ENCODE data around the gene ITIH1.

The ITIH1 gene

DNA sequence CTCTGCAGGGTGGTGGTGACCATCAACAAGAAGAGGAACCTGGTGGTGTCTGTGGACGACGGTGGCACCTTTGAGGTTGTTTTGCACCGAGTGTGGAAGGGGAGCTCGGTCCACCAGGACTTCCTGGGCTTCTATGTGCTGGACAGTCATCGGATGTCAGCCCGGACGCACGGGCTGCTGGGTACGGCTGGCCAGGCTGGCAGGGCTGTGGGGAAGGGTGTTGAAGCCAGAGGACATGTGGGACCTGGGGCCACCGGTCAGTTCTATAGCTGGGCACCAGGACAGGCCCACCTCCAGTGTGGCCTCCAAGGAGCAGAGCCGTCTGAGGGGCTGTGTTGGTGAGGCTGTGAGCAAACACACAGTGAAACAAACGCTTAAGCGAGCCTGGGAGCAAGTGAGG is 13.3 kb downstream of the ITIH1 start:
- WGBS (ENCODE audit: extremely low coverage, insufficient coverage, insufficient read length): no CpG with 5 or more reads among the region's 13 CpGs
- no peak overlapping the region for H3K4ac ChIP-seq (ENCODE audit: low read depth, low read length)
- no peak overlapping the region for H3K18ac ChIP-seq (ENCODE audit: low read length)

DNA sequence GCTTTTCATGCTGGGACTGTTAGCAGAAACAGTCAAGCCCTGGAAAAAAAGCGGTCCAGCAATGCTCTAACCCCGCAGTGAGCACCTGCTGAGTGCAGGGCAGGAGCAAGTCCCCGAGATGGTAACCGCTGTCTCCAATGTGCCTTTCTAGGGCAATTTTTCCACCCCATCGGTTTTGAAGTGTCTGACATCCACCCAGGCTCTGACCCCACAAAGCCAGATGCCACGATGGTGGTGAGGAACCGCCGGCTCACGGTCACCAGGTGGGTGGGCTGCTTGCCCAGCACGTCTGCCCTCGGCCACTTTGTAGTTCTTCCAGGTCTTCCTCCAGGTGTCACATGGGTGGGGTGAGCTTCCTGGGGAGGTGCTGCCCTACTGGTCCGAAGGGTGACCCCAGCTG is 14.0 kb downstream of the ITIH1 start:
- H4K8ac ChIP-seq (ENCODE audit: low read depth, low read length): no peak overlapping the region
- H3K14ac ChIP-seq (ENCODE audit: low read length): no peak overlapping the region
- H3K79me2 ChIP-seq (ENCODE audit: control insufficient read depth, insufficient read depth, low read length, poor library complexity): no peaks in the 10 kb centered on the region
- no peak overlapping the region for H2AFZ ChIP-seq (ENCODE audit: insufficient read depth, low read length, poor library complexity)
- no peak overlapping the region for H3K4me3 ChIP-seq (ENCODE audit: low read depth, low read length)
- WGBS (ENCODE audit: extremely low coverage, insufficient coverage, insufficient read length): no CpG with 5 or more reads among the region's 12 CpGs
- no peak overlapping the region for H3K23ac ChIP-seq (ENCODE audit: low read length)
- H3K27ac ChIP-seq (ENCODE audit: low read depth, low read length): no peak overlapping the region
- H2BK5ac ChIP-seq (ENCODE audit: low read depth, low read length, poor library complexity): no peak overlapping the region
- H3K4me1 ChIP-seq (ENCODE audit: control insufficient read depth in 1 of 2, insufficient read depth in 2 of 2, low read length in 2 of 2): no peaks in the 10 kb centered on the region
- no peak overlapping the region for H2BK120ac ChIP-seq (ENCODE audit: insufficient read depth, low read length, poor library complexity)
- no peak overlapping the region for H4K12ac ChIP-seq (ENCODE audit: low read depth, low read length)
- H3K27me3 ChIP-seq (ENCODE audit: insufficient read depth, low read length): no peaks in the 10 kb centered on the region
- no peak overlapping the region for H3K9ac ChIP-seq (ENCODE audit: low read length)
- no peaks in the 10 kb centered on the region for H3K9me3 ChIP-seq (ENCODE audit: insufficient read depth, low read depth, low read length)
- no peak overlapping the region for H4K91ac ChIP-seq (ENCODE audit: low read depth, low read length)
- H2BK12ac ChIP-seq (ENCODE audit: low read length): no peak overlapping the region
- no peak overlapping the region for H3K4me2 ChIP-seq (ENCODE audit: low read length)
- no peaks in the 10 kb centered on the region for H3K36me3 ChIP-seq (ENCODE audit: control insufficient read depth in 1 of 2, insufficient read depth in 2 of 2, low read length in 2 of 2)
- H3K79me1 ChIP-seq (ENCODE audit: low read length): no peaks in the 10 kb centered on the region
- no peak overlapping the region for H3K18ac ChIP-seq (ENCODE audit: low read length)
- H3K4ac ChIP-seq (ENCODE audit: low read depth, low read length): no peak overlapping the region
- H2AK5ac ChIP-seq (ENCODE audit: low read length): no peak overlapping the region
- no peak for DNase-seq

More for the DNA sequence above, 13.3 kb downstream of the ITIH1 start:
- no peaks in the 10 kb centered on the region for H3K27me3 ChIP-seq (ENCODE audit: insufficient read depth, low read length)
- H3K79me2 ChIP-seq (ENCODE audit: control insufficient read depth, insufficient read depth, low read length, poor library complexity): no peaks in the 10 kb centered on the region
- H3K14ac ChIP-seq (ENCODE audit: low read length): no peak overlapping the region
- no peak overlapping the region for H2AFZ ChIP-seq (ENCODE audit: insufficient read depth, low read length, poor library complexity)
- H4K8ac ChIP-seq (ENCODE audit: low read depth, low read length): no peak overlapping the region
- no peak overlapping the region for H3K27ac ChIP-seq (ENCODE audit: low read depth, low read length)
- no peak overlapping the region for H2BK120ac ChIP-seq (ENCODE audit: insufficient read depth, low read length, poor library complexity)
- H3K36me3 ChIP-seq (ENCODE audit: control insufficient read depth in 1 of 2, insufficient read depth in 2 of 2, low read length in 2 of 2): no peaks in the 10 kb centered on the region
- H3K79me1 ChIP-seq (ENCODE audit: low read length): no peaks in the 10 kb centered on the region
- no peak overlapping the region for H3K4me3 ChIP-seq (ENCODE audit: low read depth, low read length)
- H2BK12ac ChIP-seq (ENCODE audit: low read length): no peak overlapping the region
- H2BK5ac ChIP-seq (ENCODE audit: low read depth, low read length, poor library complexity): no peak overlapping the region
- H3K4me2 ChIP-seq (ENCODE audit: low read length): no peak overlapping the region
- H4K12ac ChIP-seq (ENCODE audit: low read depth, low read length): no peak overlapping the region
- no peaks in the 10 kb centered on the region for H3K9me3 ChIP-seq (ENCODE audit: insufficient read depth, low read depth, low read length)
- no peaks in the 10 kb centered on the region for H3K4me1 ChIP-seq (ENCODE audit: control insufficient read depth in 1 of 2, insufficient read depth in 2 of 2, low read length in 2 of 2)
- no peak overlapping the region for H3K23ac ChIP-seq (ENCODE audit: low read length)
- no peak overlapping the region for H2AK5ac ChIP-seq (ENCODE audit: low read length)
- H4K91ac ChIP-seq (ENCODE audit: low read depth, low read length): no peak overlapping the region
- H3K9ac ChIP-seq (ENCODE audit: low read length): no peak overlapping the region
- DNase-seq: no peak

DNA sequence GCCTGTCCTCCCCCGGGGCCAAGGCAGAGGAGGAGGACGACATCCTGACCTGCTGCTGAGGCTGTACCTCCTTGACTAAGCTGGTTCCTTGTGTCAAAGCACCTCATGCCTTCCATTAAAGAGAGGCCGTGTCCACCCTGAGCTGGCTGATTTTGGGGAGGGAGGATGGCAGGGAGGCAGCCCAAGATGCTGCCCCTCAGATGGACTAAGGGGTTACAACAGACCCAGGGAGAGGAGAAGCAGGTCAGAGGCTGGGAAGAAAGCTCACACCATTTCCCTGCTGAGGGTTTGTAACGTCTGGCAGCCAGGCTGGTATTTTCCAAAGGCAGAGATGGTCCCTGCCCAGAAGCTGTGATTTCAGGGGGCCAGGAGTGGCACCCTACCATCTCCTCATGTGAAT is 14.5 kb downstream of the ITIH1 start:
- Histone ChIP-seq H3K4me1 (ENCODE audit: control insufficient read depth in 1 of 2, insufficient read depth in 2 of 2, low read length in 2 of 2) (no peaks in the 10 kb centered on the region), H3K23ac (ENCODE audit: low read length) (no peak overlapping the region), H4K12ac (ENCODE audit: low read depth, low read length) (no peak overlapping the region), H4K91ac (ENCODE audit: low read depth, low read length) (no peak overlapping the region), H2AFZ (ENCODE audit: insufficient read depth, low read length, poor library complexity) (no peak overlapping the region), H3K4ac (ENCODE audit: low read depth, low read length) (no peak overlapping the region), H3K9ac (ENCODE audit: low read length) (no peak overlapping the region), H3K79me2 (ENCODE audit: control insufficient read depth, insufficient read depth, low read length, poor library complexity) (no peaks in the 10 kb centered on the region), H3K27ac (ENCODE audit: low read depth, low read length) (no peak overlapping the region), H2BK12ac (ENCODE audit: low read length) (no peak overlapping the region), H3K14ac (ENCODE audit: low read length) (no peak overlapping the region), H2BK5ac (ENCODE audit: low read depth, low read length, poor library complexity) (no peak overlapping the region), H3K18ac (ENCODE audit: low read length) (no peak overlapping the region), H3K9me3 (ENCODE audit: insufficient read depth, low read depth, low read length) (no peaks in the 10 kb centered on the region), H4K8ac (ENCODE audit: low read depth, low read length) (no peak overlapping the region), H3K79me1 (ENCODE audit: low read length) (no peaks in the 10 kb centered on the region), H2BK120ac (ENCODE audit: insufficient read depth, low read length, poor library complexity) (no peak overlapping the region), H3K4me3 (ENCODE audit: low read depth, low read length) (no peak overlapping the region), H3K36me3 (ENCODE audit: control insufficient read depth in 1 of 2, insufficient read depth in 2 of 2, low read length in 2 of 2) (no peaks in the 10 kb centered on the region), H3K4me2 (ENCODE audit: low read length) (no peak overlapping the region), H3K27me3 (ENCODE audit: insufficient read depth, low read length) (no peaks in the 10 kb centered on the region), H2AK5ac (ENCODE audit: low read length) (no peak overlapping the region)
- WGBS (ENCODE audit: extremely low coverage, insufficient coverage, insufficient read length): no CpG with 5 or more reads among the region's 4 CpGs
- DNase-seq: no peak

GRCh38 chr3:52792413-52792812 is 15.0 kb downstream of the ITIH1 start:
- Histone ChIP-seq H3K4me1 (ENCODE audit: control insufficient read depth in 1 of 2, insufficient read depth in 2 of 2, low read length in 2 of 2) (no peaks in the 10 kb centered on the region), H3K27ac (ENCODE audit: low read depth, low read length) (no peak overlapping the region), H2AK5ac (ENCODE audit: low read length) (no peak overlapping the region), H3K79me1 (ENCODE audit: low read length) (no peaks in the 10 kb centered on the region), H4K91ac (ENCODE audit: low read depth, low read length) (no peak overlapping the region), H2BK120ac (ENCODE audit: insufficient read depth, low read length, poor library complexity) (no peak overlapping the region), H3K36me3 (ENCODE audit: control insufficient read depth in 1 of 2, insufficient read depth in 2 of 2, low read length in 2 of 2) (no peaks in the 10 kb centered on the region), H2BK5ac (ENCODE audit: low read depth, low read length, poor library complexity) (no peak overlapping the region), H3K79me2 (ENCODE audit: control insufficient read depth, insufficient read depth, low read length, poor library complexity) (no peaks in the 10 kb centered on the region), H3K14ac (ENCODE audit: low read length) (no peak overlapping the region), H4K12ac (ENCODE audit: low read depth, low read length) (no peak overlapping the region), H3K27me3 (ENCODE audit: insufficient read depth, low read length) (no peaks in the 10 kb centered on the region), H3K4ac (ENCODE audit: low read depth, low read length) (no peak overlapping the region), H3K9me3 (ENCODE audit: insufficient read depth, low read depth, low read length) (no peaks in the 10 kb centered on the region), H2AFZ (ENCODE audit: insufficient read depth, low read length, poor library complexity) (no peak overlapping the region), H3K18ac (ENCODE audit: low read length) (no peak overlapping the region), H3K9ac (ENCODE audit: low read length) (no peak overlapping the region), H3K4me2 (ENCODE audit: low read length) (no peak overlapping the region), H3K4me3 (ENCODE audit: low read depth, low read length) (no peak overlapping the region), H2BK12ac (ENCODE audit: low read length) (no peak overlapping the region), H3K23ac (ENCODE audit: low read length) (no peak overlapping the region), H4K8ac (ENCODE audit: low read depth, low read length) (no peak overlapping the region)
- no peak for DNase-seq
- WGBS (ENCODE audit: extremely low coverage, insufficient coverage, insufficient read length): no CpG with 5 or more reads among the region's 7 CpGs
